Prostate gland (tissue), 2 donors: Measurements from ENCODE around the gene LRRC51. TPM values are rescaled to one million over a fixed set of nuclear protein-coding genes. Genes with fewer than 3 reads are reported as not detected.
A peak's percentile ranks its signal among the peaks of the same experiment; 100 is the strongest.

ENCODE experiments used
- DNase-seq: peaks from one replicate; pipeline ENCODE4 v3.0.0-alpha.2; 2019; ENCODE audit warnings: low spot score
- H3K27ac ChIP-seq, 2 donors: fragments of 200-600 bp; sonication (generic); 2 replicates each; pipeline ENCODE4 v1.5.1; 2017 to 2019
- H3K27me3 ChIP-seq: fragments of 200-600 bp; sonication (generic); replicated peaks from 2 replicates; pipeline ENCODE4 v1.5.1; 2019; ENCODE audit not compliant: insufficient read depth
- H3K36me3 ChIP-seq, 2 donors: fragments of 200-600 bp; sonication (generic); 1 replicate in 1 of 2; 2 replicates in 1 of 2; pipeline versions ENCODE4 v1.5.1 to v1.8.1; 2017 to 2019
- H3K4me1 ChIP-seq: fragments of 200-600 bp; sonication (generic); replicated peaks from 2 replicates; pipeline ENCODE4 v1.5.1; 2019
- H3K4me3 ChIP-seq, 2 donors: fragments of 200-600 bp; sonication (generic); 2 replicates each; pipeline ENCODE4 v1.5.1; 2017 to 2019
- H3K9me3 ChIP-seq: fragments of 200-600 bp; sonication (generic); 2 replicates; pipeline ENCODE4 v1.5.1; 2017
- CTCF ChIP-seq, 4 experiments: fragments of 200-600 bp in 2 of 4; fragments of 450-650 bp in 2 of 4; sonication (generic) in 2 of 4; IDR thresholded peaks; 1 replicate in 3 of 4; 2 replicates in 1 of 4; pipeline ENCODE4 v1.5.1; 2016 to 2019; ENCODE audit warnings: antibody characterized with exemption in 4 of 4, mild to moderate bottlenecking in 2 of 4, moderate library complexity in 2 of 4
- POLR2A ChIP-seq: fragments of 450-650 bp; IDR thresholded peaks from one replicate; pipeline ENCODE4 v1.6.1; 2016; ENCODE audit warnings: antibody characterized with exemption, mild to moderate bottlenecking
- POLR2AphosphoS5 ChIP-seq: sonication (generic); formaldehyde crosslinking; IDR thresholded peaks from one replicate; pipeline ENCODE4 v1.6.1; 2017; ENCODE audit warnings: antibody characterized with exemption
- WGBS: methylation state at CpG from one replicate; pipeline ENCODE4 v1.1.5; 2018; 5-methylcytosine and 5-hydroxymethylcytosine counted together
- intact Hi-C: fragments of 100-400 bp; cut with DNase I; formaldehyde crosslinking; loops from one replicate; pipeline ENCODE4 v1.14.2; 2022
- total RNA-seq, 2 donors: library from RNA; depleted of rRNA; stranded (reverse); fragments of >200 nt; gene quantifications; one replicate each; pipeline ENCODE4 v1.1.0, GENCODE V29; 2016

Gene LRRC51
- total RNA-seq, 2 donors from 2014 or later, result 13.1 to 25.1 TPM

GRCh38 chr11:72069787-72070251, 10.8 kb upstream of the LRRC51 start:
- WGBS, result 27% methylated on average over 2 of the region's 2 CpGs
- TF ChIP-seq POLR2A (peak; percentile 48), POLR2AphosphoS5 (peak; percentile 52), CTCF (IDR thresholded peaks at IDR 0.05) (no peak)
- peak overlapping the region; percentile 69 to 70 for H3K27ac ChIP-seq
- no peaks in the 10 kb centered on the region for H3K36me3 ChIP-seq
- no peaks in the 10 kb centered on the region for H3K27me3 ChIP-seq
- no peaks in the 10 kb centered on the region for H3K9me3 ChIP-seq
- intact Hi-C loops, result no loop called here
- DNase-seq, result peak; percentile 54
- H3K4me3 ChIP-seq, result no peak overlapping the region
- peaks cover 32% of the 10 kb centered on the region for H3K4me1 ChIP-seq

GRCh38 chr11:72070491-72070890, 10.2 kb upstream of the LRRC51 start:
- WGBS, result 91% methylated on average over 7 of the region's 7 CpGs
- peak overlapping the region; percentile 69 to 70 for H3K27ac ChIP-seq
- H3K4me3 ChIP-seq, result no peak overlapping the region
- H3K9me3 ChIP-seq, result no peaks in the 10 kb centered on the region
- no peaks in the 10 kb centered on the region for H3K27me3 ChIP-seq
- H3K4me1 ChIP-seq, result peaks cover 32% of the 10 kb centered on the region
- TF ChIP-seq POLR2AphosphoS5, result no peak
- TF ChIP-seq POLR2A, result no peak
- TF ChIP-seq CTCF (IDR thresholded peaks at IDR 0.05), result no peak
- intact Hi-C loops, result no loop called here
- no peaks in the 10 kb centered on the region for H3K36me3 ChIP-seq
- DNase-seq, result no peak

GRCh38 chr11:72072348-72072747, 8.3 kb upstream of the LRRC51 start:
- DNase-seq, result peak; percentile 43
- Histone ChIP-seq H3K4me1 (peaks cover 22% of the 10 kb centered on the region), H3K27ac (peak overlapping the region; percentile 34 to 50), H3K36me3 (no peaks in the 10 kb centered on the region), H3K4me3 (no peak overlapping the region), H3K27me3 (no peaks in the 10 kb centered on the region), H3K9me3 (no peaks in the 10 kb centered on the region)
- TF ChIP-seq POLR2AphosphoS5, result peak; percentile 80
- no peak for TF ChIP-seq POLR2A
- WGBS, result 49% methylated on average over 3 of the region's 3 CpGs
- intact Hi-C loops, result no loop called here

GRCh38 chr11:72075109-72075508, 5.5 kb upstream of the LRRC51 start:
- 82% methylated on average over 1 of the region's 1 CpG for WGBS

GRCh38 chr11:72075756-72076155, 4.9 kb upstream of the LRRC51 start:
- Histone ChIP-seq H3K27ac (peak overlapping the region in 1 of 2 donors; percentile 21), H3K4me1 (peaks cover 4% of the 10 kb centered on the region), H3K36me3 (no peaks in the 10 kb centered on the region), H3K4me3 (no peak overlapping the region), H3K9me3 (no peaks in the 10 kb centered on the region), H3K27me3 (no peaks in the 10 kb centered on the region)
- no peak for TF ChIP-seq CTCF (IDR thresholded peaks at IDR 0.05)
- 90% methylated on average over 4 of the region's 4 CpGs for WGBS
- intact Hi-C loops, result no loop called here
- DNase-seq, result no peak

More at GRCh38 chr11:72075109-72075508, 5.5 kb upstream of the LRRC51 start:
- Histone ChIP-seq H3K4me1 (peaks cover 9% of the 10 kb centered on the region), H3K9me3 (no peaks in the 10 kb centered on the region), H3K4me3 (no peak overlapping the region), H3K27ac (peak overlapping the region in 1 of 2 donors; percentile 21), H3K27me3 (no peaks in the 10 kb centered on the region), H3K36me3 (no peaks in the 10 kb centered on the region)
- DNase-seq, result no peak
- intact Hi-C loops, result no loop called here
- TF ChIP-seq CTCF (IDR thresholded peaks at IDR 0.05) (no peak), POLR2AphosphoS5 (no peak), POLR2A (no peak)
